Measurements from ENCODE around the gene CALN1.

- no peak for TF ChIP-seq CTCF (IDR thresholded peaks at IDR 0.05)
- TF ChIP-seq POLR2A (IDR thresholded peaks at IDR 0.05) = no peak
Measured at GRCh38 chr7:72072901-72073300, 339.2 kb downstream of the CALN1 start.
